ENCODE data around the gene PCNX3.
"Not testable (repeated sequence)": the region's sequence is repeated elsewhere in the genome, so short reads cannot be mapped to it uniquely, and the experiment has no call there.

The PCNX3 gene

DNA sequence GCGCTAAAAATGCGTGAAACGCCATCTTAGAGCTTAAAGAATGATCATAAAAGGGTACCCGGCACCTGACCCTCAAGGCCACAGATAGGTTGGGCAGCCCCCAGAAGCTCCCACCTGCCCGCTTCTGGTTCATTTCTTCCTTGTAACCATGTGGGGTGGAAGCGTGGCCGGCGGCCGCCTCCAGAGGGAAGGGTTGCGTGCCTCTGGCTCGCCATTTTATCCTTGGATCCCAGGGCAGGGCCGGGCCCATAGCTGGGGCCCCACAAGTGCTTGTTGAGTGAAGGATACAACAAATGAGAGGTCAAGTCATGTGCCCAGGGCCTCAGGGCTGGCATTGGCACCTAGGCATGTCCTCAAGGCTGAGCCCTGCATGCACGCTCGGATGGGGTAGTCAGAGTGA is 5.9 kb downstream of the PCNX3 start:
- no peak for DNase-seq

DNA sequence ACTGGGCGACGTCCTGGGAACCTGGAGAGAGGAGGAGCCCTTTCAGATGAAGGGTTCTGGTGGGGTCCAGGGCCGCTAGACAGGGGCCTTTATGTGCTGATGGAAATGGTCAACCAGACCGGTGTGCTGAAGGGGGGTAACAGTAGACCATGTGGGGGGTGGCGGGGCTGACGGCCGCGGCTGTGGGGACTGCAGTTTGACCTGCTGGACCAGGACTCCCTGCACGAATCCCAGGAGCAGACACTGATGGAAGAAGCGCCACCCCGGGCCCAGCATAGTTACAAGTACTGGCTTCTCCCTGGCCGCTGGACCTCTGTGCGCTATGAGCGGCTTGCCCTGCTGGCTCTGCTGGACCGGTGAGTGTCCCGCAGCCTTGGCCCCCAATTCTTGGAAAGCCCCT is 6.4 kb downstream of the PCNX3 start:
- DNase-seq, result no peak

- no peak for DNase-seq
These were observed 7.6 kb downstream of the PCNX3 start for GRCh38 chr11:65623177-65623576.

DNA sequence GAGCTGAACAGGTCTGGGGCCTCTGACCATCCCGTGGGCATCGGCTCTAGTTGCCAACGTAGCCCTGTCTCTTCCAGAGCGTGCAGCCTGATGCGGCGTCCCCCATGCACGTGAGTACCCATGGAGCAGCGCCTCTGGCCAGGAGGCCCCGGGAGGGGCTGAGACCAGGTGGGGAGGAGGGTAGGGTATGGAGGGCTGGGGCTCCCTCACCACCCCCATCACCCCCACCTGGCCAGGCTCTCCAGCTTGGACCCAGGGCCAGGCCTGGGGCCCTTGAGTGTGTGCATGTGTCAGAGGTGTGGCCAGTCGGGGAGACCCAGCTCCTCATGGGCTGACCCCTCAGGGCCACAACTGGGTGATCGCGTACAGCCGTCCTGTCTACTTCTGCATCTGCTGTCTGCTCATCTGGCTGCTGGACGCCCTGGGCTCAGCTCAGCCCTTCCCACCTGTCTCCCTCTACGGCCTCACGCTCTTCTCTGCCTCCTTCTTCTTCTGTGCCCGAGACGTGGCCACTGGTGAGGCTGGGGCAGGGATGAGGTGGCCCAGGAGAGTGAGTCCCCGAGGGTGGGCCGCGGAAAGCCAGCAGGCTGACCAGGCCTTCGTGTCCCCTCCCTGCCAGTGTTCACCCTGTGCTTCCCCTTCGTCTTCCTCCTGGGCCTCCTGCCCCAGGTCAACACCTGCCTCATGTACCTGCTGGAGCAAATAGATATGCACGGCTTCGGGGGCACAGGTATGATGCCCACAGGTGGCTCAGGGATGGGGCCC is 8.5 kb downstream of the PCNX3 start:
- DNase-seq, result no peak

- no peak for DNase-seq
These were observed 9.5 kb downstream of the PCNX3 start for GRCh38 chr11:65624931-65625627.

DNA sequence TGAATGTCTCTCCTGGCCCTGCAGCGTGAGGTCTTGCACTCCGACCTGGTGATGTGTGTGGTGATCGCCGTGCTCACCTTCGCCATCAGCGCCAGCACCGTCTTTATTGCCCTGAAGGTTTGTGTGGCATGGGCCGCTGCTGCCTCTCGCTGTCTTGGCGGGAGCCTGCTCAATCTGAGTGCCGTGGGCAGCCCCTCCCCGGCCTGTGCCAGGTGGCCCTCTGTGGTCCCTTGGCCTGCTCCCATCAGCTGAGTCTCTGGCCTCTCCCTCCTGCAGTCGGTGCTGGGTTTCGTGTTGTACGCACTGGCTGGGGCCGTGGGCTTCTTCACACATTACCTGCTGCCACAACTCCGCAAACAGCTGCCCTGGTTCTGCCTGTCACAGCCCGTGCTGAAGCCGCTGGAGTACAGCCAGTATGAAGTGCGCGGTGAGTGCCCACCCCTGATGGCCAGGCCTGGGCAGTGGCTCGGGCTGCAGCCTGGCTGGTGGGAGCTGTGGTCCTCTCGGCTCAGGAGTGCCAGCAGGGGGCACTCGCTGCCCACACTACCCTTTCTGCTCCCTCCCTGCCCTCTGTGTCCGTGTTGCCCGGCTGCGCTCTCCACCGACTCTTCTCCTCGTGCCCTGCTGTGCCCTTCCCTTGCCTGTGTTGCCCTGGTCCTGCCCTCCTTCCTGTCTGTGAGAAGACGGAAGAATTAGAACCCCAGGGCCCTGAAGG is 10.2 kb downstream of the PCNX3 start:
- DNase-seq, result no peak

- no peak for DNase-seq
These were observed 11.6 kb downstream of the PCNX3 start for GRCh38 chr11:65627202-65627601.

- DNase-seq, result no peak
These were observed 14.0 kb downstream of the PCNX3 start for GRCh38 chr11:65629579-65629978.

GRCh38 chr11:65630215-65630614 is 14.6 kb downstream of the PCNX3 start:
- DNase-seq, result no peak

GRCh38 chr11:65633390-65634108 is 18.0 kb downstream of the PCNX3 start:
- no peak for DNase-seq

- DNase-seq, result no peak
These were observed 18.5 kb downstream of the PCNX3 start for GRCh38 chr11:65634109-65634436.

GRCh38 chr11:65634440-65634839 is 18.9 kb downstream of the PCNX3 start:
- no peak for DNase-seq

- no peak for DNase-seq
These were observed 19.5 kb downstream of the PCNX3 start for GRCh38 chr11:65634905-65635731.

GRCh38 chr11:65636108-65637031 is 20.8 kb downstream of the PCNX3 start:
- no peak for DNase-seq

GRCh38 chr11:65637032-65637557 is 21.5 kb downstream of the PCNX3 start:
- no peak for DNase-seq

- peak; percentile 89 for DNase-seq
These were observed 22.3 kb downstream of the PCNX3 start, which contains the start of gene SIPA1 for GRCh38 chr11:65637794-65638419. SIPA1 (plus strand) TSS chr11:65638101; CDS start chr11:65640922, 2,821 bp downstream.

DNA sequence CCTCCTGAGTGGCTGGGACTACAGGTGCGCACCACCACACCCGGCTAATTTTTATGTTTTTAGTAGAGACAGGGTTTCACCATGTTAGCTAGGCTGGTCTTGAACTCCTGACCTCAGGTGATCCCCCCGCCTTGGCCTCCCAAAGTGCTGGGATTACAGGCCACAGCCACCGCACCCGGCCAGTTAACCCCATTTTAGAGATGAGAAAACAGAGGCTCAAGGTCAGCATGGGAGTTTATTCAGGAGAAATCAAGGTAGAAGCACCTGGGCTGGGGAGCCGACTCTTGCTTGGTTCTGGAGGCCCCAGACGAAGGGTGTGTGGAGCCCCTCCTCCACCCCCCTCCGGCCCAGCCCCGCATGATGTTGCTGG is 23.6 kb downstream of the PCNX3 start:
- not testable (repeated sequence) for DNase-seq

DNA sequence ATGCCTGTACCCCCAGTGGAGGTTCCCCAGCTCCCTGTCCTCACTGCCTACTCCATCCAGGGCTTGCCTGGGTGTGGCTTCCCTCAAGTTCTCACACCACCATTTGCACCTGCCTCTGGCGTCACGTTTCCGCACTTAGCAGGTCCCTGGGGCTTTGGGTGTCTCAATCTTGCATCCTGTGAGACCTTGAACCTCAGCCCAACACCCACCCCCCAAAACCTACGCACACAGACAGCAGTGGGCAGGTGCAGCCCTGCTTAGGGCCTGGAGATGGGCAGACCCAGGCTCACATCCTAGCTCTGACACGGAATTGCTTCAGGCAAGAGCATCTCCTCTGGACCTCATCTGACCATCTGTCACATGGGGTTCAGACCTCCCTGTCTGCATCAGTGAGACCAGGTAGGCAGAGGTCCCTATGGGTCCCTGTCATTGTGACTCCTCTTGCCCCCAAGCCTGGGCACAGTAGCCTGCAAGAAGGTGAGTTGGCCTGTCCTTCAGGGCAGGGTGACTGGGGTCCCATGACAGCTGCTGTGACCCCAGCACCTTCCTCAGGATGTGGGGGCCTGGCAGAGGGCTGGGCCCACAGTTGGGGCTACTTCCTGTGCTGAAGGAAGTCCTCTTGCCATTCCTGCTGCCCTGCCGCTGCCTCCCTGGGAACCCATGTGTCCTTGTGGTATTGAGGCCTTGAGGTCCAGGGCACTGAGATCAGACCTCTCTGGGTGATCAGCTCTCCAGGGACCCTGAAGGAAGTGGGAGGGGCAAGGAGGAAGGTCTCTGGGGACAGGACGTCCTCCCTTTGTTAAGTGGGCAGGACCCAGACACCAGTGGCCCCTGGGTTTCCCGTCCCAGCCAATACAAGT is 24.3 kb downstream of the PCNX3 start:
- peak; percentile 24 for DNase-seq

Measured in NCI-H69 (cell line).